ENCODE measurements around the gene RALGPS2. TPM values are rescaled to one million over a fixed set of nuclear protein-coding genes. Genes with fewer than 3 reads are reported as not detected.
A peak's percentile ranks its signal among the peaks of the same experiment; 100 is the strongest.

The RALGPS2 gene, protein sequence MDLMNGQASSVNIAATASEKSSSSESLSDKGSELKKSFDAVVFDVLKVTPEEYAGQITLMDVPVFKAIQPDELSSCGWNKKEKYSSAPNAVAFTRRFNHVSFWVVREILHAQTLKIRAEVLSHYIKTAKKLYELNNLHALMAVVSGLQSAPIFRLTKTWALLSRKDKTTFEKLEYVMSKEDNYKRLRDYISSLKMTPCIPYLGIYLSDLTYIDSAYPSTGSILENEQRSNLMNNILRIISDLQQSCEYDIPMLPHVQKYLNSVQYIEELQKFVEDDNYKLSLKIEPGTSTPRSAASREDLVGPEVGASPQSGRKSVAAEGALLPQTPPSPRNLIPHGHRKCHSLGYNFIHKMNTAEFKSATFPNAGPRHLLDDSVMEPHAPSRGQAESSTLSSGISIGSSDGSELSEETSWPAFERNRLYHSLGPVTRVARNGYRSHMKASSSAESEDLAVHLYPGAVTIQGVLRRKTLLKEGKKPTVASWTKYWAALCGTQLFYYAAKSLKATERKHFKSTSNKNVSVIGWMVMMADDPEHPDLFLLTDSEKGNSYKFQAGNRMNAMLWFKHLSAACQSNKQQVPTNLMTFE
- 4.4 and 6.6 TPM in 2 replicates for total RNA-seq (2014; rRNA removed; shearing (Covaris generic))
- polyA plus RNA-seq (2014; cell fraction: nucleus; rRNA removed), result 3.1 and 6.9 TPM in 2 replicates

DNA sequence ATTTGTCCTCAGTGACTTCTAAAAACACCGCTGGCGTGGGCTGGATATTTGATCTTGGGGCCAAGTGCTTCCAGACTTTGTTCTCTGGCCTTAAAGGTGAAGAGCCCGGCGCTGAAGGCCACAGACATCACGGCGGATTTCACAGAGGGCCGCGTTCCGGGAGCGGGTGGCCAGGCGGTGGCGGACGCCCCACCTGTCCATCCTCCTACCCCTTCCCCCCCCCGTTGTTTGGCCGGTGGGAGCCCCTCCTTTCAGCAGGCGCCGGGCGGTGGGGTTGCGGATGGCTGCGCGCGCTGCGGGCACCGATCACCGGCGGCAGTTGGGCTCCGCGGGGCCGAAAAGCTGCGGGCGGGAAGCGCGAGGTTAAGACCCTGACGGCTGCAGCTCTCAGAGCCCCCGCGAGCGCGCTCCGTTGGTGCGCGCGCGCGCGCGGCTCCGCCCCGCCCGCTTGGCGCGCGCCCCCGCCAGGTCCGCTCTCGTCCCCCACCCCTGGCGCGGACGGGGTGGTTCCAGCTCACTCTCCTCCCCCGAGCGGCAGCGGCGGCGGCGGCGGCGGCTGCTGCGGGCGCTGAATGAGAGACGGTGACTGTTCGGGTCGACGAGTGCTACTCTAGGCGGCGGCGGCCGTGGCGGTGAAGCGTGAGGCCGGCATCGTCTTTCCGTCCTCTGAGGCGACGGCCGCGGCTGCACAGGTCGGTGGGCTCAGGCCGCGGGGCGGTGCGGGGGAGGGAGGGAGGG is at the start of gene RALGPS2:
RALGPS2 (plus strand) TSS at position 517 of the 738 bp plus-strand sequence. CDS start 51,521 bp downstream, outside the sequence.
- peak; percentile 55 for DNase-seq (ENCODE audit: extremely low read depth, low read depth)

DNA sequence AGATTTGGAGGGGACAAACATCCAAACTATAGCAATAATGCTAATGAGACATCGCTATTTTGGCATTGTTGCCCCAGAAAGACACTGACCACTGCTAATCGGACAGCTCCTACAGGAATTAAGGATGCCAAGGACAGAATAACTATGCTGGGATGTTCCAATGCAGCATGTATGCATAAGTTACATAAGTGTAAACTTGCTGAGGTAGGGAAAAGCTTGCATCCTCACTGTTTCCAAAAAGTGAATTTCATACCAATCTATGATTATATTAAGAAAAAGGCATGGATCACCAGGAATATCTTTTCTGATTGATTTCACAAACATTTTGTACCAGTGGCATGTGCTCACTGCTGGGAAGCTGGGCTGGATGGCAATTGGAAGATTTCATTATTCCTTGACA is 45.8 kb upstream of the RALGPS2 start:
- no peak for DNase-seq (ENCODE audit: extremely low read depth, low read depth)

DNA sequence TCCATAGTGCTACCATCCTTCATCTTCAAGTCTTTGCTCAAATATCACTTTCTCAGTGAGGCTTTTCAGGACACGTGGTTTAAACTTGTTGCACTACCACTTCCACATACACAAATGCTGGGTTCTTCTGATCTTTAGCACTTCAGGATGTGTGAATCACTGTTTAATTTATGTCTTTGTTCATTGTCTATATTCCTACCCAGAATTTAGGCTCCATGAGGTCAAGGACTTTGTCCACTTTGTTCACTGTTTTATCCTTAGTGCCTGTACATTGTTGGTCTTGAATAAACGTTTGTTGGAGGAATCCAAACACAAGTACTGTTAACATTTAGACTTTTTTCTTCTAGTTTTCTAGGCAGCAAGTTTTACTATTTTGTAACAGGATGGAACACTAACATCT is 42.6 kb upstream of the RALGPS2 start:
- DNase-seq (ENCODE audit: extremely low read depth, low read depth), result no peak

DNA sequence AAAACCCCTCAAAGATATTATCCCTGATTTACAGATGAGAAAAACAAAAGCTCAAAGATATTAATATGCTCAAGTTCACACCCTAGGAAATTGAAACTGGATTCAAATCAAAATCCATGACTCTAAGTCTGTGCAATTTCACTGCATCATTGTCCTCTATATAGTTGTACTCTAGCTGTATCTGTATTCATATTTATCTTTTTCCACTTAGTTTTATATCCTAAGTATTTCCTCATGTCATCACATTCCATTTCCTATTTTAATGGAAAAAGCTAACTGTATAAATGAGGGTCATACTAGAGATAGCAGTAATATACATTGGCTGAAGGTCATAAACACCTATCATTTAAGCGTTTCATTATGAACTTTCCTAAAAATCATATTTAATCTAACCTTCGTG is 42.2 kb upstream of the RALGPS2 start:
- no peak for DNase-seq (ENCODE audit: extremely low read depth, low read depth)

DNA sequence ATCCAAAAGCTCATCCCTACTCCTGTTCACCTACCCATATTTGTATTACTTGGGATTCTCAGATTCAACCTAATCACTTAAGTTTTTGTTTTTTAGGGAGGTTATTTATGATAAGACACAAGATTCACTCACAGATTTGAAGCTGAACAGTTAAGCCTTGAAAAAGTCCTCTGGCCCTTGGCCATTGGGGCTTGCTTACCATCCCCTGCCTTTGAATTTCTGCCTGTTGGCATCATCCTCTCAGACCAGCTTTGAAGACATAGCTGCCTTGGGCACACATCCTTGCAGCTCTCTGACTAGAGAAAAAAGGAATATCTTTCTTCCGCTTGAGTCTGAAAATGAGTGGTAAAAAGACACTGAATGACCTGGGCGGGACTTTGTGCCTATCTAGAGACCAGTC is 41.8 kb upstream of the RALGPS2 start:
- no peak for DNase-seq (ENCODE audit: extremely low read depth, low read depth)

DNA sequence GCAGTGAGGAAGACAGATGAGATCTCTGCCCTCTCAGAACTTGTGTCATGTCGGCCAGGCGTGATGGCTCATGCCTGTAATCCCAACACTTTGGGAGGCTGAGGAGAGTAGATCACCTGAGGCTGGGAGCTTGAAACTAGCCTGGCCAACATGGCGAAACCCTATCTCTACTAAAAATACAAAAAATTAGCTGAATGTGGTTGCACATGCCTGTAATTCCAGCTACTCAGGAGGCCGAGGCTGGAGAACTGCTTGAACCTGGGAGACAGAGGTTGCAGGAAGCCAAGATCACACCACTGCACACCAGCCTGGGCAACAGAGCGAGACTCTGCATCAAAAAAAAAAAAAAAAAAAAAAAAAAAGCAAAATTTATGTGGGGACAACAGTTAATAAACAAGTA is 40.9 kb upstream of the RALGPS2 start:
- DNase-seq (ENCODE audit: extremely low read depth, low read depth), result no peak

DNA sequence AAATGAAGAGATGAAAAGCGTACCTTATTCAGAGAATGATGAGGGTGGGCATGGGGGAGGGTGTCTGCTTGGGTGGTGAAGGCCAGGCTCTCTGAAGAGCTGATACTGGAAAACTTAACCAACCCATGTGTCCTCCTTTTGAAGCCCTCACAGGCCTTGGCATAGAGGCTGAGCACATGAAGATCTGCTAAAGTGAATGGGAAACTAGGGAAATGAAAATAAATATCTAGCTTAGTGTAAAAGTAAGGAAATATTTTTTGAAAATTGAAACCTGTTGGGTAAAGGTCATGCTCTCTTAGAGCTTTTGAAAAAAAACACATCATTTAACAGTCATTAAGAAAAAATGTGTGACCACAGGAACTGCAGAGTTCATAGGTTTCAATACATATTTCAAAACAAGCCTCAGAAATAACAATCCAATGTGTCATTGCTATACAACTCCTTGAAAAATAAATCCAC is 40.5 kb upstream of the RALGPS2 start:
- DNase-seq (ENCODE audit: extremely low read depth, low read depth), result peak; percentile 26

DNA sequence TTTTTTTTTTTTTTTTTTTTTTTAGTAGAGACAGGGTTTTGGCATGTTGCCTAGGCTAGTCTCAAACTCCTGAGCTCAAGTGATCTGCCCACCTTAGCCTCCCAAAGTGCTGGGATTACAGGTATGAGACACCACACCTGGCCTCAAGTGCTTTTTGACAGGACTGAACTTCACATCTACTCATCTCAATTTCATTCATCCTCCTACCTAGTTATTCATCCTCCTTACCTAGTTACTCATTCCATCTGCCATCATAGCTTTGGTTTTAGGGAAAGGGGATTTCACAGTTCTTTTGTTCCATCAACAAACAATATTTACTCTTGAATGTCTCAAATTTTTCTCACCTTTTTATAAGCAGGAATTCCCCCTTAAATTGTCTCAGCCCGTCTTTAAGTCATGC is 38.6 kb upstream of the RALGPS2 start:
- DNase-seq (ENCODE audit: extremely low read depth, low read depth), result no peak

DNA sequence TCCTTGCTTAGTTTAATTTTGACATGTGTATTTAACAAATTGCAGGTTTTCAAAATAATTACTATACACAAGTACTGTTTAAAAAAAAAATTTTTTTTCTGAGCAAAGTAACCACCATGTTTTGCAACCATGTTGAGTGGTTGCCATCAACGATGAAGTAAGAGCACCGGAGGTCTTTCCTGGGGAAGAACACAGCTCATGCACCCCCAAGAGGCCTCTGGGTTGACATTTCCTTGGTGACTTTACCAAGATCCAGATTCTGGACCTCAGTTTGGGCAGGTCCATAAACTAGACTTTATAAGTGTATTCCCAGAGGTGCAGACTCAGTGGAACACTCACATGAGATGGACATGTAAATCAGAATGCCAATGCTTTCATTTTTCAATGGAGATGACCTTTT is 36.8 kb upstream of the RALGPS2 start:
- DNase-seq (ENCODE audit: extremely low read depth, low read depth), result no peak

DNA sequence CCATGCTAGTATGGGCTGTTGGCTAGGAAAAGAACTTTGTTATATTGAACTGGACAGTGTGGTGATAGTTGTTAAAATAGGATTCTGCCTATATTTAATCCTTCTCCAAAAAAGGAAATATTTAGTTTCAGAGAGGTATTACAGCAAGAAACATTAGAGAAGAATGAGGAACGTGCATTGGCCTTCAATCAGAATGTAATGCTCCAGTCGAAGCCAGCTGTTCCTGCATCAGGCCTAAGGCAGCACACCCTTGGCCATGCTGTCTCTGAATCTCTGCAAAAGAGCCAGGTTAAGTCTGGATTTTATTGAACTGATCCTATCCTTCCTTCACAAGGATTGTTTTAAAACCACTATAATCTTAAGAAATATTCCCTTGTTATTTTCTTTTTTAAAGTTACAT is 35.3 kb upstream of the RALGPS2 start:
- no peak for DNase-seq (ENCODE audit: extremely low read depth, low read depth)

DNA sequence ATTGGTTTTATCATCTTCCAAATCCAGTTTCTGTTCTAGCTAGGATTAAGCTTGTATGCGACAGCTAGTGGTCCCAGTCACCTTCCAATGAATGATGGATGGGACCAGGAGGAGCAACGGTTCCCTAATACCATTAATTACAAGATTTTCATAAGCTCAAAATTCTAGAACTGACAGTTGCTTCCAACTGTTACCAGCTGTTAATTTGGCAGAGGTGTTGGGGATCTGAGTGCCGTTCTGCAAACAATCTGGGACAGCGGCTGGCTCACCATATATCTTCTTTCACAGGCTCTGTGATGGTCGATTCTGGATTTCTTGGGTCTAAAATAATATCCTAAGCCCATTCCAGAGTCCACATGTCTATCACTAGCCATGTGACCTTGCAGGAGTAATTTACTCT is 34.5 kb upstream of the RALGPS2 start:
- no peak for DNase-seq (ENCODE audit: extremely low read depth, low read depth)

DNA sequence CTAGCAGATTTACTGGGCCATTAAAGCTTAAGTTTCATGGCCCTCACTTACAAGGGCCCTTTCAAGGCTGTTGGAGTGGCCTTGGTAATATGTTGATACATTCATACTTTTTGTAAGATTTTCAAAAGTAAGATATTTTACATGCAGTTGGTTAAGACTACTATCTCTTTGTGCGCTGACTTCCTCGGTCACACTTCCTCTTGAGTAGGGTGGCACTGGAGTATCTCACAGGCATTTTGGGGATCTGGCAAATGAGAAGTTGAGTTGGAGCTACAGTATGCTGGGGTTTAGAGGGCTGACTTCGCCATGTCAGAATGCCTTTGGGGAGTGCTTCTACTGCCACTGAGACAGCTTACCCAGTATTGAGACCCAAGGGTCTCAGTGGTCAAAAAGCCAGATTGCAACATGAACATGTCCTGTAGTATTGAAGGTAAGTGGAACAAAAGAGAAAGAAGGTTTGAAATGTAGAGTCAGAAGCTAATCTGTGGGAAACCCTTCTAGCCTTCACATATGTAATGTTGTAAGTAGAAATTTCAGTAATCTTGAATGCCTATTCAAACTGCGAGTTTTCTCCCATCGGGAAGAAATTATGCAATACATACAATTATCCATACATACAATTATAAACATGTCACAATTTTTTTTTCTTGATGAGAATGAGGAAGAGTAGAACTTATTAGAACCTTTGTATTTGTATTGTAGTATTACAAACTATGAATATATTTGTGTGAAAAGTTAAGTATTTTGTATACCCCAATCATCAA is 32.3 kb upstream of the RALGPS2 start:
- no peak for DNase-seq (ENCODE audit: extremely low read depth, low read depth)

DNA sequence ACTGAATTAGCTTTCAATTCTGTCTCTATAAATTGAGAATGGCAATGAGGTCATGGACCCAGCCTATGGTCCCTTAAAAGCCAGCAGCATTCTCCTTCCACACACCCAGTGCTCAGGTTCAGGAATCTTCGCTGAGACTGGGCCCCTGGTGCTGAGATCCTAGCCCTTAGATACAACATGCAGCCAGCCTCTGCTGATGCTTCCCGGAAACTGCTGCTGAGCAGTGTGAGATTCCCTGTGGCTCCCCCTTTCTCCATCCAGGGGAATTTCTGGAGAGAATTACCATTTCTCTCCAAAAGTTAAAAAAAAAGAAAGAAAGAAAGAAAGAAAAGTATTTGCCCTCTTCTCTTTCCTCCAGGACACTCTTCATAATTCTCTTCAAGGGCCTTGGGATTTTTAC is 31.7 kb upstream of the RALGPS2 start:
- no peak for DNase-seq (ENCODE audit: extremely low read depth, low read depth)

DNA sequence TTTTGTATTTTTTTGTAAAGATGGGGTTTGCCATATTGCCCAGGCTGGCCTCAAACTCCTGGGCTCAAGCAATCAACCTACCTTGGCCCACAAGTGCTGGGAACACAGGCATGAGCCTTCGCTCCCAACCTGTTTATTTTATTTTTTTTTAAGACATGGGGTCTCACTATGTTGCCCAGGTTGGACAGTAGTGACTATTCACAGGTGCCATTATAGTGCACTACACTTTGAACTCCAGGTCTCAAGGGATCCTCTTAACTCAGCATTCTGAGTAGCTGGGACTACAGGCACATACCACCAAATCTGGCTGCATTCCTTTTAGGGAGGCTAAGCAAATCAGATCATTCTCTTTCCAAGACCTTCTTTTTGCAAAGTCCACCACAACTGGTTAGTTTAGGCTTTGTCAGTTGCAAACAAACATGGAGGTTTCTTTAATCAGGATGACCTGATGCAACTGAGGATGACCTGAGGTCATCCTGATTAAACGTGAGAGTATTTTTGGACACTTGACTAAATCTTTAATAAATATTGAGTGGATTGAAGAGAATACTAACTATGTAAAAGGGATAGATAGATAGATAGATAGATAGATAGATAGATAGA is 30.0 kb upstream of the RALGPS2 start:
- no peak for DNase-seq (ENCODE audit: extremely low read depth, low read depth)

DNA sequence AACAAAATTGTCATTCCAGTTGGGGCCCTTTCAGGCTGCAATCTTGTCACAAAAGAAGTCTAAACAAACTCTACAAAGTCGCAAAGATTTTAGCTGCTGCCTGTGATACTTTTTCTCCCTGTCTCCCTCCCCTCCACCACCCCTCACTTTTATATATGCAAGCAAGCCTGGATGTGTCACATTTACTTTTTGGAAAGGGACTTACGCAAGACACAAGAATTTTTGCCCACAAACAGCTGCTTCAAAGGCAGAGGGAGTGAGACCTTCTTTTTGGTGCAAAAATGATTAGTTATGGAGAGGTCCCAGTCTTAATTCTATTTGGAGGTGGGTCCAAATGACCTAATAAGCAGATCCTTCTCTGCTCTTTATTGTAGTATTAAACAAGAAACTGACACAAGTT is 22.9 kb upstream of the RALGPS2 start:
- no peak for DNase-seq (ENCODE audit: extremely low read depth, low read depth)

DNA sequence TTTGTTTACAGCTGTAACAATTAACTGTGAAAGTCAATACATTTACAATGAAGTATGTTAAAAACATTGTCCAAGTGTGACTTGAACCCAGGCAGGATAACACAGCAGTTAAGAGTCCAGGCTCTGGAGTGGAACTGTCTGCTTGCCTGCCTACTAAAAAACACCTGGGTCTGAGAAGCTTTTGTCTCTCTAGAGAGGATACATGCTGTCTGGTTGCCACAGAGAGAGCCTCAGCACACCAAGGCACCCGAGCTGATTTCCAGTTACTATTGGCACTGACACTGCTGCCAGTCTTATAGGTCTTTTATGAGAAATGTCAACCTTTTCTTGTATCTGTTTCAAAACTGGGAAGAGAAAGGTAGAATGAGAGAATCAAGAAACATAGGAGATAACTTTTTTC is 20.2 kb upstream of the RALGPS2 start:
- no peak for DNase-seq (ENCODE audit: extremely low read depth, low read depth)

DNA sequence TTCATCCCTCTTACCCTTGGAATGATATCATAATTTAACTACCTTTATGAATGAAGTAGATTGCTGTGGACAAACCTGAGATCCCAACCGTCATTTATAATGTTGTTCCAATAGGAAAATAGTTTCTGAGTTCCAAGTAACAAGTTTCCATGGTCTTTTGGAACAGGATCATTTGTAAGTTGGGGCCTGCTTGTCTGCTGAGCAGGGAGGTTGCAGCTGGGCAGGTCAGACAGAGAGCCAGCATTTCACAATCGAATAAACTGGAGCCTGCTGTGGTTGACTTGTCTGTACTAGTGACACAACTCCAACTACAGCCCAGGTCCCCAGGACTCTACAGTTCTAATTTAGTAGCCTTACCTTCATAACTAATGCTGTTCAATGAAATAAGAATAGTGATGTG is 18.6 kb upstream of the RALGPS2 start:
- no peak for DNase-seq (ENCODE audit: extremely low read depth, low read depth)

DNA sequence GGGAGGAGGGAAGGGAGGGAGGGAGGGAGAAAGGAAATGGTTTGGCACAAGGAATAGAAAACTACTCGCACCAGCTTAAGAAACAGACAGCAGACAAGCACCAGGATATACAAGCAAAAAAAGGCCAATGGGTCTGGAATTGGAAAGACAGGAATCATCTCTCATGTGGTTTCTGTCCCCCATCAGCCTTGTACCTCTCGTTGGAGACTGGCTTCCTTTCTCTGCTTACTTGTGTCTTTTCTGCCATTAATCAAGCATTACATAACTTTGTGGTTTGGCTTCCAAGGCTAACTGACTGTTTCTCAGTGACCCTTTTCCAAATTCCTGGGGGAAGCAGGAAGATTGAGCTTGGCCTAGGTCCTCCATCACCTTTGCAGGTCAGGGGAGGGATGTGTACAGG is 11.8 kb upstream of the RALGPS2 start:
- DNase-seq (ENCODE audit: extremely low read depth, low read depth), result no peak

DNA sequence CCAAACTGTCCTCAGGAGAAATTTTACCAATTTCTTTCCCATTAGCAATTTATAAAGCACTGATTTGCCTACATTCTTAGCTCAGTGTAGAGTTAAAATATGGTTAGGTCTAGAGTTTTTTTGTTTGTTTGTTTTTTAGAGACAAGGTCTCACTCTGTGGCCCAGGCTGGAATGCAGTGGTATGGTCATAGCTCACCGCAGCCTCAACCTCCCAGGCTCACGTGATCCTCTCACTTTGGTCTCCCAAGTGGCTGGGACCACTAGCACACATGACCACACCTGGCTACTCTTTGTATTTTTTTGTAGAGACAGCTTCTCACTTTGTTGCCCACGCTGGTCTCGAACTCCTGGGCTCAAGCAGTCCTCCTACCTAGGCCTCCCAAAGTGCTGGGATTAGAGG is 10.6 kb upstream of the RALGPS2 start:
- DNase-seq (ENCODE audit: extremely low read depth, low read depth), result no peak

DNA sequence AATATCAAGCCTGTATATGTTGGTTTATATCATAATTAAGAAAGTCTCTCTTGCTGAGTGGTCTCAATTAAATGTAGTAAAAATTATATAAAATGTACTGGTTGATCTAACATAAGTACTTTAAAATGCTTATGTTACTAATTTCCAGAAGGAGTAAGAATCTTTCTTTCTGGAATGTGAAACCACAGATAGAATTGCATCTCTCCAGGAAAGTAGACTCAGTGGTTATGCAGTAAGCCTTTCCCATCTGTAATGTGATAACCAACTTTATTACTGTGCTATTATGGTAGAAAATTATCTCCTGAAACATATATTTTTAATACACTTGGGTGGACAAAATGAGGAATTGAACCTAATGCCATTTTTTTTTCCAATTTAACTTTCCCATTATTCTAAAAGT is 8.9 kb upstream of the RALGPS2 start:
- DNase-seq (ENCODE audit: extremely low read depth, low read depth), result no peak
